Activated B cell treated with CpG ODN at 0.5 μM for 24 hours (primary cell): Measurements from ENCODE around the gene POLR3A. TPM values are rescaled to one million over a fixed set of nuclear protein-coding genes. Genes with fewer than 3 reads are reported as not detected.
"Not testable (repeated sequence)": the region's sequence is repeated elsewhere in the genome, so short reads cannot be mapped to it uniquely, and the experiment has no call there.

Experiments used
- ATAC-seq: fragments of 200-7000 bp; cut with Tn5 transposase; one replicate; pipeline ENCODE4 v1.10.0; 2021; ENCODE audit warnings: low read depth, mild to moderate bottlenecking, moderate library complexity
- CTCF ChIA-PET: fragments of 350-600 bp; sonication (Branson Sonifier 250); formaldehyde crosslinking; loops from one replicate; lab custom pipeline; 2021; ENCODE audit warnings: antibody characterized with exemption; lab: Charles Lee
- POLR2A ChIA-PET: fragments of 350-600 bp; sonication (Branson Sonifier 250); formaldehyde crosslinking; loops from one replicate; lab custom pipeline; 2021; ENCODE audit warnings: antibody characterized with exemption; lab: Charles Lee
- DNase-seq: peaks from one replicate; pipeline ENCODE4 v3.0.0; 2022
- H3K27ac Mint-ChIP-seq: one replicate; pipeline ENCODE4 v1.8.0; 2020; ENCODE audit warnings: mixed read lengths
- H3K27me3 Mint-ChIP-seq: one replicate; pipeline ENCODE4 v1.8.0; 2021; ENCODE audit warnings: mixed read lengths
- H3K36me3 Mint-ChIP-seq: one replicate; pipeline ENCODE4 v1.8.0; 2021; ENCODE audit warnings: low read depth, mixed read lengths
- H3K4me1 Mint-ChIP-seq: one replicate; pipeline ENCODE4 v1.8.0; 2021; ENCODE audit warnings: mixed read lengths
- H3K4me3 Mint-ChIP-seq: one replicate; pipeline ENCODE4 v1.8.0; 2020; ENCODE audit warnings: mild to moderate bottlenecking, mixed read lengths
- H3K9me3 Mint-ChIP-seq: one replicate; pipeline ENCODE4 v1.8.0; 2020; ENCODE audit warnings: mixed read lengths
- CTCF ChIP-seq: fragments of 200-600 bp; IDR thresholded peaks from one replicate; pipeline ENCODE4 v1.8.0; 2022; ENCODE audit warnings: antibody characterized with exemption, mild to moderate bottlenecking
- intact Hi-C: fragments of 100-400 bp; cut with micrococcal nuclease; formaldehyde crosslinking; loops from one replicate; pipeline ENCODE4 v1.15.1; 2024
- total RNA-seq: library from RNA; stranded (reverse); gene quantifications from 2 replicates; pipeline ENCODE4 v1.2.3, GENCODE V29; 2022

The POLR3A gene
- total RNA-seq, 1 donor from 2014 or later, result 20.3 TPM

- CTCF ChIA-PET, result no interaction called here
Measured at GRCh38 chr10:78000956-78001472, 28.3 kb downstream of the POLR3A start.

DNA sequence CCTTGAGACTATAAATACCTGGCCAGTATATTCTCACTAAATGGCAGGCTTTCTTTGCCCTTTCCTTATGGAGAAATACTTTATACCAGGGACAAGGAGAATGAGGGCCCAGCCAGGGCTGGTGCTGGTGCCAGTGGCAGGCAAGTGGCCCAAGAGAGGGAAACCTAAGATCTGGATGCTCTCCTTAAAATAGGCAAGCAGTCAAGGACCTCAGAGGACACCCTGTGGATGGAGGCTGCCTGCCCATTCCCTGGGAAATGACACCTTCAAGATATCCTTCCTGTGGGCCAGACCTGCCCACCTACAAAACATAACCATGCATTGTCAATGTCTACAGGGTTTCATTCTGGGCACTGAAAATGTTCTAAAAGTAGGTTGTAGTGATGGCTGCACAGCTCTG, 29.1 kb downstream of the POLR3A start:
- peaks cover 79% of the 10 kb centered on the region for H3K36me3 Mint-ChIP-seq
- POLR2A ChIA-PET, result no interaction called here

More at GRCh38 chr10:78000956-78001472, 28.3 kb downstream of the POLR3A start:
- Mint-ChIP-seq H3K27me3 (no peaks in the 10 kb centered on the region), H3K4me3 (no peak overlapping the region), H3K36me3 (peaks cover 83% of the 10 kb centered on the region), H3K4me1 (no peaks in the 10 kb centered on the region), H3K27ac (no peak overlapping the region), H3K9me3 (no peaks in the 10 kb centered on the region)
- intact Hi-C loops, result no loop called here
- POLR2A ChIA-PET, result no interaction called here
- ATAC-seq, result no peak
- TF ChIP-seq CTCF, result no peak
- DNase-seq, result no peak

GRCh38 chr10:77998780-77999179, 30.5 kb downstream of the POLR3A start:
- H3K27ac Mint-ChIP-seq, DNase-seq, ATAC-seq, H3K27me3 Mint-ChIP-seq, H3K4me1 Mint-ChIP-seq, intact Hi-C loops, H3K4me3 Mint-ChIP-seq, CTCF ChIA-PET, POLR2A ChIA-PET, H3K9me3 Mint-ChIP-seq: not testable (repeated sequence)
- peaks cover 76% of the 10 kb centered on the region for H3K36me3 Mint-ChIP-seq

More for the DNA sequence above, 29.1 kb downstream of the POLR3A start:
- H3K27ac Mint-ChIP-seq, result no peak overlapping the region
- DNase-seq (no peak), ATAC-seq (no peak)
- no peaks in the 10 kb centered on the region for H3K9me3 Mint-ChIP-seq
- intact Hi-C loops, result no loop called here
- no peak overlapping the region for H3K4me3 Mint-ChIP-seq
- TF ChIP-seq CTCF, result no peak
- CTCF ChIA-PET, result no interaction called here
- no peaks in the 10 kb centered on the region for H3K4me1 Mint-ChIP-seq
- no peaks in the 10 kb centered on the region for H3K27me3 Mint-ChIP-seq

DNA sequence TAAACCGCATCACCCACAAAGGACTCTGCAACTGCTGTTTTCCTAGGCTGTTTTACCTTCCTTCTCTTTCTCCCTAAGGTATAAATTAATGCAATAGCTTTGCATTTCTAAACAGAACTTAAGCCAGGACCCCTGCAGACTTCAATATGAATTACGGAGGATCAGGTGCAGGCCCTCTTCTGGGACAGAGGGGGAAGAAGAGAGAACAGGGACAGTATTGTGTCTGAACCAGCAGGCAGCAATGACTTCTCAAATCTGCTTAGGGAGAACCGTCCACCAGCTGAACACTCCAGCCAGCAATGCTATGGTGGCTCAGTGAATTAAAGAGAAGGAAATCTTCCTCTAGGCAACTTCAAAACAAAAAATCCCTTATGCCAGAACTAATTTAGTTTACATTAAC, 35.7 kb downstream of the POLR3A start:
- DNase-seq (no peak), ATAC-seq (no peak)
- TF ChIP-seq CTCF, result no peak
- Mint-ChIP-seq H3K4me1 (no peaks in the 10 kb centered on the region), H3K27ac (no peak overlapping the region), H3K4me3 (no peak overlapping the region), H3K36me3 (peaks cover 80% of the 10 kb centered on the region), H3K27me3 (no peaks in the 10 kb centered on the region), H3K9me3 (no peaks in the 10 kb centered on the region)
- CTCF ChIA-PET, result no interaction called here
- POLR2A ChIA-PET, result no interaction called here
- intact Hi-C loops, result no loop called here

DNA sequence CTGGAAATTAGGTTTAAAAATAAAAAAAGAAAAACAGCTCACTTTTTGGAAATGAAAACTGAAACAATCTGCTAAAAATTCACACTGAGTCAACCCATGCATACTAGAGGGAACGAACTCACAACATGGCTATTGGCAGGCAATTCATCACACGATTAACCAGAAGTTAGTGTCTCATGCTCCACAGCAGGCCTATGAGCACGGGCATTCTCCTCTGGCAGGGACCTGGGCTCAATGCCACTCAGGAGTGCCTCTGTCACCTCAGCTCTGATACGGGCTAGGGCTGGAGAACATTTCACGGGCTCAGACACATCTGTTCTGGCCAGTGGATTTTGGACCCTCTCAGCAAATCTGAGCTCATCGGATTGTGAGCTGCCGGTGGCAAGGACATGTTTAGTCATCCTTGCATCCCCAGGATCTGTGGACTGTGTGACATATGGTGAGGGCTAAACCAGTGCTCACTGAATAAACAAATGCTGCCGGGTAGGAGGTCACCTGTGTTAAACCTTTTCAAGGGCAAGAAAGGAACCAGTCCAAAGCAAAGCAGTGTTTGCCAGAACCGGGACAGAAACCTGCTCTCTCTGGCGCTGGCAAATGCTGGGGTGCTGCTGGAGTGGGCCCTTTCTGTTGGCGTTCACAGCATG, 40.1 kb downstream of the POLR3A start:
- POLR2A ChIA-PET, result interaction anchor here (0.8 kb wide), 1 partner anchor 10 kb away, joined by 4 read pairs; no protein-coding TSS in a partner anchor
- Mint-ChIP-seq H3K4me1 (no peaks in the 10 kb centered on the region), H3K36me3 (peaks cover 94% of the 10 kb centered on the region), H3K9me3 (no peaks in the 10 kb centered on the region), H3K27me3 (no peaks in the 10 kb centered on the region), H3K4me3 (no peak overlapping the region), H3K27ac (no peak overlapping the region)
- CTCF ChIA-PET, result no interaction called here
- TF ChIP-seq CTCF, result no peak
- DNase-seq (no peak), ATAC-seq (no peak)
- intact Hi-C loops, result no loop called here
